ENCODE measurements around the gene ZNF33A. TPM values are rescaled to one million over a fixed set of nuclear protein-coding genes. Genes with fewer than 3 reads are reported as not detected.
"Not testable (repeated sequence)": the region's sequence is repeated elsewhere in the genome, so short reads cannot be mapped to it uniquely, and the experiment has no call there.

Gene ZNF33A
- total RNA-seq (21.7 TPM), polyA plus RNA-seq (ENCODE audit: insufficient read depth in 1 of 8, insufficient read length in 8 of 8, low replicate concordance in 1 of 8) (10 to 100 TPM; 10.4 to 17.9 (median 14.4) TPM)
- long read RNA-seq, donor 1, result 0 reads
- long read RNA-seq, donor 2, result 0 reads
- long read RNA-seq, donor 3, full-length matches to known transcripts, result 13 of 13 reads
- long read RNA-seq, donor 3, partial matches to known transcripts, result 0 of 13 reads
- long read RNA-seq, donor 3, other reads (novel, unspliced or antisense), result 0 of 13 reads
- long read RNA-seq, donor 4, full-length matches to known transcripts, result 4 of 4 reads
- long read RNA-seq, donor 4, partial matches to known transcripts, result 0 of 4 reads
- long read RNA-seq, donor 4, other reads (novel, unspliced or antisense), result 0 of 4 reads
- long read RNA-seq, donor 5, full-length matches to known transcripts, result 9 of 9 reads
- long read RNA-seq, donor 5, partial matches to known transcripts, result 0 of 9 reads
- long read RNA-seq, donor 5, other reads (novel, unspliced or antisense), result 0 of 9 reads
- long read RNA-seq, donor 6, full-length matches to known transcripts, result 8 of 8 reads
- long read RNA-seq, donor 6, partial matches to known transcripts, result 0 of 8 reads
- long read RNA-seq, donor 6, other reads (novel, unspliced or antisense), result 0 of 8 reads
- long read RNA-seq, donor 7, partial matches to known transcripts, result 0 of 4 reads
- long read RNA-seq, donor 7, other reads (novel, unspliced or antisense), result 0 of 4 reads
- long read RNA-seq, donor 8, result 0 reads
- long read RNA-seq, donor 9, partial matches to known transcripts, result 0 of 1 reads
- long read RNA-seq, donor 9, other reads (novel, unspliced or antisense), result 0 of 1 reads
- long read RNA-seq, donor 10, full-length matches to known transcripts, result 9 of 9 reads
- long read RNA-seq, donor 10, partial matches to known transcripts, result 0 of 9 reads
- long read RNA-seq, donor 10, other reads (novel, unspliced or antisense), result 0 of 9 reads
- long read RNA-seq, donor 11, full-length matches to known transcripts, result 6 of 6 reads
- long read RNA-seq, donor 11, partial matches to known transcripts, result 0 of 6 reads
- long read RNA-seq, donor 11, other reads (novel, unspliced or antisense), result 0 of 6 reads

GRCh38 chr10:38010119-38010903 is at the start of gene ZNF33A:
TSS of gene ZNF33A (plus strand) at chr10:38010675. CDS start at chr10:38012342, 1,667 bp downstream.
- Histone ChIP-seq H3K27me3 (ENCODE audit: control insufficient read depth, insufficient read depth, low read length) (no peaks in the 10 kb centered on the region), H3K36me3 (ENCODE audit: control insufficient read depth, insufficient read depth, low read length) (peaks cover 5% of the 10 kb centered on the region), H3K27ac (ENCODE audit: low read length) (peak within 1 kb of the TSS; percentile 98), H3K9me3 (replicated peaks; ENCODE audit: control insufficient read depth, low read depth, low read length) (no peaks in the 10 kb centered on the region), H3K4me3 (ENCODE audit: low read length) (peak within 1 kb of the TSS; percentile 79), H3K4me1 (ENCODE audit: control insufficient read depth, insufficient read depth, low read length) (peaks cover 2% of the 10 kb centered on the region)
- DNase-seq, result peak; percentile 96
- WGBS (ENCODE audit: insufficient coverage), result 0% methylated on average over 37 of the region's 46 CpGs

- no peaks in the 10 kb centered on the region for H3K27me3 ChIP-seq (ENCODE audit: control insufficient read depth, insufficient read depth, low read length)
- no peak for DNase-seq
- H3K4me3 ChIP-seq (ENCODE audit: low read length), result no peak overlapping the region
- H3K27ac ChIP-seq (ENCODE audit: low read length), result no peak overlapping the region
- no peaks in the 10 kb centered on the region for H3K4me1 ChIP-seq (ENCODE audit: control insufficient read depth, insufficient read depth, low read length)
- H3K36me3 ChIP-seq (ENCODE audit: control insufficient read depth, insufficient read depth, low read length), result peaks cover 26% of the 10 kb centered on the region
- peaks cover 35% of the 10 kb centered on the region for H3K9me3 ChIP-seq (replicated peaks; ENCODE audit: control insufficient read depth, low read depth, low read length)
Measured at GRCh38 chr10:37965006-37965405, 45.5 kb upstream of the ZNF33A start.

DNA sequence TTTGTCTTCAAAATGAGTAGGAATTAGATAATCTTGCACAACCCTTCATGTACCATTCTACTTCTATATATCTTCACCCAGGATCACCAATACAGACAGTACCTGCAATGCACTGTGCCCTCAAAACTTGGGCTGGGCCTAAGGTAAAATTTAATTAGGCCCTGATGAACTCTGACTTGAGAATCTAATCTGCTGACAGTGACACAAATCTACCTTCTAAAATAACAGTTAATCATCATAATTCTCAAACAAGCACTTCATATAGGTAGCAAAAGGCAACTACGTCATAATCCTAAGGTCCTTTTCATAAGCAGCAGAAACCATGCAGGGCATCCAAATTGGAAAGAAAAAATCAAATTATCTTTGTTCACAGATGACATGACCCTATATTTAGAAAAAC is 38.1 kb upstream of the ZNF33A start:
- no peak overlapping the region for H3K27ac ChIP-seq (ENCODE audit: low read length)
- H3K9me3 ChIP-seq (replicated peaks; ENCODE audit: control insufficient read depth, low read depth, low read length), result peaks cover 12% of the 10 kb centered on the region
- DNase-seq, result no peak
- H3K27me3 ChIP-seq (ENCODE audit: control insufficient read depth, insufficient read depth, low read length), result no peaks in the 10 kb centered on the region
- peaks cover 19% of the 10 kb centered on the region for H3K36me3 ChIP-seq (ENCODE audit: control insufficient read depth, insufficient read depth, low read length)
- H3K4me3 ChIP-seq (ENCODE audit: low read length), result no peak overlapping the region
- H3K4me1 ChIP-seq (ENCODE audit: control insufficient read depth, insufficient read depth, low read length), result peaks cover 4% of the 10 kb centered on the region
- WGBS (ENCODE audit: insufficient coverage), result no CpG with 5 or more reads among the region's 1 CpG

DNA sequence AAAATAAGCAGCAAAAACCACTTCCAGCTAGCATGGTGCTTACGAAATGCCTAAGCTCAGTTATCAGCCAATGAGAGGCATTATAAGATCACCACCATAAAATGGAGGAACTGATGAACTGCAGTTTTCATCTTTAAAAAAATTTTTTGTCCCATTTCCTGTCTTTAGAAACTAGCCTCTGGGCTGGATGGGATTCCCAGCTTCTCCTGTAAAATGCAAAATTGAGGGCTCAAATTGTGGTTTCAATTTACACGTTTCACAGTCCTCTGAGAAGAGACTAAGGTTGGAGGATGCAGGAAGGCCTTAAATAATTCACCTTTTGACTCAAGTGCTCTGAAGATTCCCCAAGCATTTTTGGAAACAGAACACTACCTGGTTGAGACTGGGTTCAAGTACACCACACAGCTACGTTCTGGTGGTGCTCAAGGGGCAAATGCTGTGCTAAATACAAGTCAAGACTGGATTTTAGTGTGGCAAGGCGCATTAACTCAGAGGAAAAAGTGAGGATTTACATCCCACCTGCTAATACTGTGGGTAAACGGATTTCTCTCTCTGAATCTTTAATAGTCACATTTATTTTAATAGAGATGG is 35.0 kb upstream of the ZNF33A start:
- H3K27me3 ChIP-seq (ENCODE audit: control insufficient read depth, insufficient read depth, low read length), result no peaks in the 10 kb centered on the region
- H3K4me3 ChIP-seq (ENCODE audit: low read length), result peak overlapping the region; percentile 77
- H3K4me1 ChIP-seq (ENCODE audit: control insufficient read depth, insufficient read depth, low read length), result peaks cover 4% of the 10 kb centered on the region
- peaks cover 2% of the 10 kb centered on the region for H3K36me3 ChIP-seq (ENCODE audit: control insufficient read depth, insufficient read depth, low read length)
- DNase-seq, result peak; percentile 54
- H3K27ac ChIP-seq (ENCODE audit: low read length), result peak overlapping the region; percentile 89
- no peaks in the 10 kb centered on the region for H3K9me3 ChIP-seq (replicated peaks; ENCODE audit: control insufficient read depth, low read depth, low read length)
- WGBS (ENCODE audit: insufficient coverage), result no CpG with 5 or more reads among the region's 5 CpGs

- H3K27me3 ChIP-seq (ENCODE audit: control insufficient read depth, insufficient read depth, low read length), result no peaks in the 10 kb centered on the region
- peak within 1 kb of the TSS; percentile 77 for H3K4me3 ChIP-seq (ENCODE audit: low read length)
- under 1% methylated on average over 61 of the region's 66 CpGs for WGBS (ENCODE audit: insufficient coverage)
- DNase-seq, result peak; percentile 99
- no peaks in the 10 kb centered on the region for H3K9me3 ChIP-seq (replicated peaks; ENCODE audit: control insufficient read depth, low read depth, low read length)
- peaks cover 4% of the 10 kb centered on the region for H3K4me1 ChIP-seq (ENCODE audit: control insufficient read depth, insufficient read depth, low read length)
- no peaks in the 10 kb centered on the region for H3K36me3 ChIP-seq (ENCODE audit: control insufficient read depth, insufficient read depth, low read length)
- H3K27ac ChIP-seq (ENCODE audit: low read length), result peak within 1 kb of the TSS; percentile 89
Measured at GRCh38 chr10:37976091-37976879, 34.2 kb upstream of the ZNF33A start, which contains the start of gene ZNF25. TSS of gene ZNF25 (minus strand) at chr10:37976647. CDS start at chr10:37971722, 4,925 bp downstream.

- WGBS (ENCODE audit: insufficient coverage), result 0% methylated on average over 1 of the region's 9 CpGs
- Histone ChIP-seq H3K4me1 (ENCODE audit: control insufficient read depth, insufficient read depth, low read length) (peaks cover 4% of the 10 kb centered on the region), H3K36me3 (ENCODE audit: control insufficient read depth, insufficient read depth, low read length) (no peaks in the 10 kb centered on the region), H3K27ac (ENCODE audit: low read length) (no peak overlapping the region), H3K27me3 (ENCODE audit: control insufficient read depth, insufficient read depth, low read length) (no peaks in the 10 kb centered on the region), H3K4me3 (ENCODE audit: low read length) (peak overlapping the region; percentile 77), H3K9me3 (replicated peaks; ENCODE audit: control insufficient read depth, low read depth, low read length) (no peaks in the 10 kb centered on the region)
- no peak for DNase-seq
Measured at GRCh38 chr10:37976880-37977203, 33.6 kb upstream of the ZNF33A start.

DNA sequence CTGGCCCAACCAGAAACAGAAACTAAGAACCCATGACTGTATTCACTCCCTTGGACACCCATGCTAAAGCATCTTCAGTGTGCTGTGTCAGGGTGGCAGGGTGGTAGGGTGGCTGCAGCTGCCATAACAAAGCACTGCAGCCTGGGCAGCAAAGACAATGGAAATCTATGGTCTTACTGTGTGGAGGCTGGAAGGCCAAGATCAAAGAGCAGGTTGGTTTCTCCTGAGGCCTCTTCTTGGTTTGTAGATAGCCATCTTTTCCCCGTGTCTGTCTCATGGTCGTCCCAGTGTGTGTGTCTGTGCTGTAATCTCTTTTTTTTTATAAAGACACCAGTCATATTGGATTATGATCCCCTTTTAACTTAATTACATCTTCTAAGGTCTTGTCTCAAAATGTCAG is 18.8 kb upstream of the ZNF33A start:
- Histone ChIP-seq H3K4me3 (ENCODE audit: low read length) (no peak overlapping the region), H3K27me3 (ENCODE audit: control insufficient read depth, insufficient read depth, low read length) (no peaks in the 10 kb centered on the region), H3K4me1 (ENCODE audit: control insufficient read depth, insufficient read depth, low read length) (no peaks in the 10 kb centered on the region), H3K9me3 (replicated peaks; ENCODE audit: control insufficient read depth, low read depth, low read length) (peaks cover 5% of the 10 kb centered on the region), H3K27ac (ENCODE audit: low read length) (no peak overlapping the region), H3K36me3 (ENCODE audit: control insufficient read depth, insufficient read depth, low read length) (no peaks in the 10 kb centered on the region)
- no CpG with 5 or more reads among the region's 2 CpGs for WGBS (ENCODE audit: insufficient coverage)
- no peak for DNase-seq

DNA sequence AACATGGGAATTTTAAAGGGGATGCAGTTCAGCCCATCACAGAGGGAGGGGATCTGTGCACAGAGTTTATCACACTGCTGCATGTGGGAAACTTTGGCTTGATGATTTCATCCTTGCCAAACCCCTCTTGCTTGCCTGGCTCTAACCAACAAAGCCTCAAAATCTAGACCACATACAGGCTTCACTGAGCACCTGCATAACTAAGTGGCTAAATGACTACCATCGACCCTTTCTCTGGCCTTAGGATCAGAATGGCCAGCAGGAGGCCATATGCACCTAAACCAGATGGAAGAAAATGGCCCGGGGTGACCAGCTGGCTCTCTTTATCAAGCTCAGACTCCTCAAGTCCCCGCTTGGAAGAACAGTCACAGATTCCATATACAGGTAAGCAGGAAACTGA is 18.4 kb upstream of the ZNF33A start:
- 67% methylated on average over 1 of the region's 3 CpGs for WGBS (ENCODE audit: insufficient coverage)
- Histone ChIP-seq H3K4me3 (ENCODE audit: low read length) (no peak overlapping the region), H3K27me3 (ENCODE audit: control insufficient read depth, insufficient read depth, low read length) (no peaks in the 10 kb centered on the region), H3K4me1 (ENCODE audit: control insufficient read depth, insufficient read depth, low read length) (no peaks in the 10 kb centered on the region), H3K36me3 (ENCODE audit: control insufficient read depth, insufficient read depth, low read length) (no peaks in the 10 kb centered on the region), H3K9me3 (replicated peaks; ENCODE audit: control insufficient read depth, low read depth, low read length) (peaks cover 5% of the 10 kb centered on the region), H3K27ac (ENCODE audit: low read length) (no peak overlapping the region)
- DNase-seq, result no peak

DNA sequence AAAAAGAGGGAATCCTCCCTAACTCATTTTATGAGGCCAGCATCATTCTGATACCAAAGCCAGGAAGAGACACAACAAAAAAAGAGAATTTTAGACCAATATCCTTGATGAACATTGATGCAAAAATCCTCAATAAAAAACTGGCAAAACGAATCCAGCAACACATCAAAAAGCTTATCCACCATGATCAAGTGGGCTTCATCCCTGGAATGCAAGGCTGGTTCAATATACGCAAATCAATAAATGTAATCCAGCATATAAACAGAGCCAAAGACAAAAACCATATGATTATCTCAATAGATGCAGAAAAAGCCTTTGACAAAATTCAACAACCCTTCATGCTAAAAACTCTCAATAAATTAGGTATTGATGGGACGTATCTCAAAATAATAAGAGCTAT is 11.6 kb upstream of the ZNF33A start:
- H3K27me3 ChIP-seq (ENCODE audit: control insufficient read depth, insufficient read depth, low read length); DNase-seq; H3K27ac ChIP-seq (ENCODE audit: low read length); H3K4me1 ChIP-seq (ENCODE audit: control insufficient read depth, insufficient read depth, low read length); H3K36me3 ChIP-seq (ENCODE audit: control insufficient read depth, insufficient read depth, low read length); H3K9me3 ChIP-seq (replicated peaks; ENCODE audit: control insufficient read depth, low read depth, low read length); H3K4me3 ChIP-seq (ENCODE audit: low read length): not testable (repeated sequence)
- WGBS (ENCODE audit: insufficient coverage), result no CpG with 5 or more reads among the region's 3 CpGs
